Esophagus muscularis mucosa (tissue), 3 donors: ENCODE data around the gene ELL3.

ENCODE experiments used
- CTCF ChIP-seq, 3 experiments: fragments of 200-600 bp in 2 of 3; fragments of 450-650 bp in 1 of 3; sonication (generic) in 2 of 3; IDR thresholded peaks; one replicate each; pipeline ENCODE4 v1.5.1; 2017 to 2019; ENCODE audit warnings: antibody characterized with exemption in 3 of 3, mild to moderate bottlenecking in 2 of 3, moderate library complexity in 1 of 3
- POLR2A ChIP-seq: fragments of 450-650 bp; IDR thresholded peaks from one replicate; pipeline ENCODE4 v1.6.1; 2017; ENCODE audit warnings: antibody characterized with exemption, moderate library complexity, mild to moderate bottlenecking, low read depth
- POLR2AphosphoS5 ChIP-seq, 2 donors: sonication (generic); formaldehyde crosslinking; IDR thresholded peaks; one replicate each; pipeline ENCODE4 v1.6.1; 2017; ENCODE audit warnings: antibody characterized with exemption in 2 of 2

DNA sequence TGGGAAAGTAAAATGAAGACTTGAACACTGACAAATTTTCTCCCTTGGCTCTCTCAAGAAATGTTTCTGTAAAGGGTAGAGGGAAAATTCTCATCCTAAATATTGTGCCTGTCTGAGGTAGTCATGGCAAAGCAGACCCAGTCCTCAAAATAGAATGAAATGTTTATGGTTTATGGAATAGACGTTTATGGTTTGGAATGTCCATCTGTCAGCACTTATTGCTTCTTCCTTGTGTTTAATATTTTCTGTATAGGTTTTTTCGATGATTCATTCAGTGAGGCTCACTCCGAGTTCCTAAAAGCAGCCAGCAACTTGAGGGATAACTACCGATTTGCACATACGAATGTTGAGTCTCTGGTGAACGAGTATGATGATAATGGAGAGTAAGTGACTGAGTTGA, 13.9 kb downstream of the ELL3 start:
- TF ChIP-seq POLR2A (no peak), CTCF (IDR thresholded peaks at IDR 0.05) (no peak), POLR2AphosphoS5 (IDR thresholded peaks at IDR 0.05) (no peak)
